GM12878 (cell line): ENCODE results near the gene SDCCAG8. TPM values are rescaled to one million over a fixed set of nuclear protein-coding genes. Genes with fewer than 3 reads are reported as not detected.

ENCODE experiments used
- ATAC-seq: fragments of 200-7000 bp; cut with Tn5 transposase; 3 replicates; pipeline ENCODE4 v1.9.1; 2020; ENCODE audit warnings: mild to moderate bottlenecking, moderate library complexity
- BruUV-seq: library from RNA; stranded (reverse); fragments of 400-500 nt; replicated peaks from 2 replicates; lab custom pipeline; 2021; lab: Mats Ljungman, UMichigan
- CTCF ChIA-PET: fragments of 300-600 bp; sonication (Branson Sonifier 250); formaldehyde crosslinking; extraction: SDS; loops from one replicate; lab custom pipeline; 2021; ENCODE audit warnings: inconsistent platforms; lab: Yijun Ruan, JAX
- POLR2A ChIA-PET: fragments of 350-600 bp; formaldehyde crosslinking; extraction: SDS; loops from one replicate; lab custom pipeline; 2021; ENCODE audit warnings: inconsistent platforms; lab: Charles Lee
- RAD21 ChIA-PET: fragments of 300-600 bp; sonication (Branson Sonifier 250); formaldehyde crosslinking; loops from one replicate; lab custom pipeline; 2023; ENCODE audit warnings: antibody characterized with exemption; ENCODE audit not compliant: unreplicated experiment; lab: Charles Lee
- SMC1A ChIA-PET: fragments of 300-600 bp; sonication (Branson Sonifier 250); formaldehyde crosslinking; loops from one replicate; lab custom pipeline; 2023; ENCODE audit not compliant: unreplicated experiment, uncharacterized antibody; lab: Charles Lee
- DNase-seq: peaks from one replicate; pipeline ENCODE4 v3.0.0-alpha.2; 2011; ENCODE audit warnings: low read depth, low spot score
- FAIRE-seq: peaks from 3 replicates; lab custom pipeline; 2011; peaks lifted over from hg19 to GRCh38; lab: Jason Lieb, UNC
- H2AFZ ChIP-seq: 2 replicates; pipeline ENCODE4 v1.6.0; 2011; ENCODE audit warnings: low read depth, low read length, control low read depth; ENCODE audit not compliant: control insufficient read depth
- H3K27ac ChIP-seq: 2 replicates; pipeline ENCODE4 v1.5.1; 2011; ENCODE audit warnings: control low read depth; ENCODE audit not compliant: control insufficient read depth, insufficient read depth
- H3K27me3 ChIP-seq, 2 experiments: replicated peaks in 1 of 2; 2 replicates each; pipeline versions ENCODE4 v1.6.0 to v1.6.1; 2011; ENCODE audit warnings: low read length in 1 of 2; ENCODE audit not compliant: control insufficient read depth in 2 of 2, insufficient read depth in 2 of 2
- H3K36me3 ChIP-seq, 2 experiments: 2 replicates each; pipeline ENCODE4 v1.5.1; 2011; ENCODE audit warnings: low read length in 1 of 2; ENCODE audit not compliant: control insufficient read depth in 2 of 2, insufficient read depth in 2 of 2
- H3K4me1 ChIP-seq: 2 replicates; pipeline ENCODE4 v1.6.1; 2011; ENCODE audit warnings: mild to moderate bottlenecking, low read length, moderate library complexity, mixed read lengths; ENCODE audit not compliant: control insufficient read depth, insufficient read depth
- H3K4me2 ChIP-seq: 2 replicates; pipeline ENCODE4 v1.6.0; 2011; ENCODE audit warnings: control low read depth; ENCODE audit not compliant: control insufficient read depth, insufficient read depth
- H3K4me3 ChIP-seq: fragments of 200-600 bp; sonication (generic); 2 replicates; pipeline ENCODE4 v1.5.1; 2016
- H3K79me2 ChIP-seq: 2 replicates; pipeline ENCODE4 v1.6.0; 2011; ENCODE audit warnings: low read length; ENCODE audit not compliant: control insufficient read depth, insufficient read depth
- H3K9ac ChIP-seq: 2 replicates; pipeline ENCODE4 v1.8.0; 2011; ENCODE audit warnings: low read length, control low read depth, mixed read lengths; ENCODE audit not compliant: control insufficient read depth, insufficient read depth
- H3K9me3 ChIP-seq: replicated peaks from 3 replicates; pipeline ENCODE4 v1.5.1; 2011; ENCODE audit warnings: mild to moderate bottlenecking, low read length; ENCODE audit not compliant: control insufficient read depth, insufficient read depth
- H4K20me1 ChIP-seq: 2 replicates; pipeline ENCODE4 v1.6.0; 2011; ENCODE audit not compliant: control insufficient read depth, insufficient read depth
- ASH2L ChIP-seq: fragments of 300-600, 200-600 bp; sonication (generic); IDR thresholded peaks from 2 replicates; pipeline ENCODE4 v1.6.1; 2017; ENCODE audit warnings: low read depth, mild to moderate bottlenecking, borderline replicate concordance
- BRCA1 ChIP-seq: IDR thresholded peaks from 2 replicates; pipeline ENCODE4 v1.6.1; 2011; ENCODE audit warnings: low read depth, low read length, improper control_type of control experiment
- CBFB ChIP-seq: IDR thresholded peaks from 2 replicates; pipeline ENCODE4 v1.6.1; 2016; ENCODE audit warnings: antibody characterized with exemption, low read depth
- CBX3 ChIP-seq: fragments of 200-600 bp; sonication (generic); IDR thresholded peaks from 2 replicates; pipeline ENCODE4 v1.6.1; 2016; ENCODE audit warnings: low read depth, borderline replicate concordance
- CBX5 ChIP-seq: sonication (generic); IDR thresholded peaks from 2 replicates; pipeline ENCODE4 v1.6.1; 2016; ENCODE audit warnings: low read depth, moderate library complexity, mild to moderate bottlenecking, inconsistent platforms
- CHD2 ChIP-seq: IDR thresholded peaks from 2 replicates; pipeline ENCODE4 v1.6.1; 2011; ENCODE audit warnings: low read depth, low read length, improper control_type of control experiment, borderline replicate concordance
- CTCF ChIP-seq, 3 experiments: IDR thresholded peaks in 2 of 3; conservative IDR thresholded peaks in 1 of 3; 2 replicates each; pipeline ENCODE4 v1.5.1; 2011; ENCODE audit warnings: low read depth in 3 of 3, low read length in 3 of 3, mild to moderate bottlenecking in 3 of 3, control low read depth in 2 of 3, moderate library complexity in 2 of 3, inconsistent platforms in 1 of 3, mixed read lengths in 1 of 3; ENCODE audit not compliant: control insufficient read depth in 2 of 3, insufficient read depth in 1 of 3; ENCODE audit errors: extremely low read depth in 1 of 3
- DPF2 ChIP-seq: fragments of 450-650 bp; IDR thresholded peaks from 2 replicates; pipeline ENCODE4 v1.6.1; 2017; ENCODE audit warnings: mild to moderate bottlenecking
- ESRRA ChIP-seq: IDR thresholded peaks from 2 replicates; pipeline ENCODE4 v1.6.1; 2012; ENCODE audit warnings: mild to moderate bottlenecking, low read length, improper control_type of control experiment
- IKZF2 ChIP-seq, 2 experiments: fragments of 450-650 bp; IDR thresholded peaks; 2 replicates each; pipeline ENCODE4 v1.6.1; 2017; ENCODE audit warnings: mild to moderate bottlenecking in 2 of 2, moderate library complexity in 2 of 2
- JUND ChIP-seq: IDR thresholded peaks from 2 replicates; pipeline ENCODE4 v1.6.1; 2012; ENCODE audit warnings: low read depth, mild to moderate bottlenecking, low read length, improper control_type of control experiment, moderate library complexity
- MEF2A ChIP-seq: IDR thresholded peaks from 2 replicates; pipeline ENCODE4 v1.6.1; 2011; ENCODE audit warnings: low read depth, mild to moderate bottlenecking, low read length, moderate library complexity; ENCODE audit not compliant: insufficient read depth
- POU2F2 ChIP-seq: IDR thresholded peaks from 3 replicates; pipeline ENCODE4 v1.6.1; 2011; ENCODE audit warnings: low read depth, mild to moderate bottlenecking, low read length, borderline replicate concordance
- SMAD5 ChIP-seq: IDR thresholded peaks from 2 replicates; pipeline ENCODE4 v1.6.1; 2016; ENCODE audit warnings: antibody characterized with exemption, low read depth
- ZNF207 ChIP-seq: fragments of 450-650 bp; IDR thresholded peaks from 2 replicates; pipeline ENCODE4 v1.6.1; 2014; ENCODE audit warnings: antibody characterized with exemption, mild to moderate bottlenecking, borderline replicate concordance
- ZNF217 ChIP-seq: fragments of 450-650 bp; IDR thresholded peaks from 2 replicates; pipeline ENCODE4 v1.6.1; 2017; ENCODE audit warnings: antibody characterized with exemption, mild to moderate bottlenecking
- ZNF384 ChIP-seq: IDR thresholded peaks from 2 replicates; pipeline ENCODE4 v1.6.1; 2012; ENCODE audit warnings: low read depth, mild to moderate bottlenecking, low read length, improper control_type of control experiment, borderline replicate concordance
- WGBS: methylation state at CpG from one replicate; pipeline ENCODE4 v1.1.6; 2016; ENCODE audit warnings: low lambda C conversion rate; ENCODE audit not compliant: insufficient replicate concordance, insufficient coverage; ENCODE audit errors: missing lambda C conversion rate; 5-methylcytosine and 5-hydroxymethylcytosine counted together
- in situ Hi-C: fragments of 300-500 bp; cut with MboI; formaldehyde crosslinking; loops from 9 replicates; pipeline ENCODE4 v1.14.3; 2018; ENCODE audit warnings: mixed read lengths
- intact Hi-C: fragments of 100-400 bp; cut with micrococcal nuclease; formaldehyde crosslinking; loops from one replicate; pipeline ENCODE4 v1.14.2; 2022; ENCODE audit not compliant: unreplicated experiment
- polyA plus RNA-seq, 11 experiments: library from polyadenylated mRNA; depleted of rRNA in 4 of 11; unstranded in 6 of 11; stranded (reverse) in 5 of 11; fragments of >200 nt; fragmentation: Nextera tagmentation in 4 of 11; fragmentation: Illumina TruSeq in 1 of 11; extraction: Ambion mirVana in 4 of 11; extraction: Trizol in 1 of 11; gene quantifications; 1 replicate in 1 of 11; 2 replicates in 10 of 11; pipeline versions ENCODE4 v1.2.1 to v1.2.3, GENCODE V29; 2011 to 2016; ENCODE audit warnings: inconsistent platforms in 2 of 11, missing spikeins in 2 of 11, low read depth in 1 of 11
- total RNA-seq, 4 experiments: library from RNA; depleted of rRNA in 3 of 4; stranded (reverse); fragments of >200 nt in 3 of 4; fragmentation: Illumina TruSeq in 1 of 4; extraction: Trizol in 1 of 4; gene quantifications; 2 replicates each; pipeline versions ENCODE4 v1.2.1 to v1.2.3, GENCODE V29; 2013 to 2021
- TF ChIP-seq, protein P1 (sequence below): IDR thresholded peaks from 2 replicates; pipeline ENCODE4 v1.6.1; 2012; ENCODE audit warnings: low read depth, low read length, improper control_type of control experiment
- TF ChIP-seq, protein P2 (sequence below): IDR thresholded peaks from 2 replicates; pipeline ENCODE4 v1.6.1; 2012; ENCODE audit warnings: low read depth, low read length, improper control_type of control experiment

Gene SDCCAG8
- total and polyA plus RNA-seq, 10 of the 15 experiments (the other 5 are each of a cell fraction or from before 2014, with no cell fraction given) = 15.0 to 25.6 (median 20.6) TPM

DNA sequence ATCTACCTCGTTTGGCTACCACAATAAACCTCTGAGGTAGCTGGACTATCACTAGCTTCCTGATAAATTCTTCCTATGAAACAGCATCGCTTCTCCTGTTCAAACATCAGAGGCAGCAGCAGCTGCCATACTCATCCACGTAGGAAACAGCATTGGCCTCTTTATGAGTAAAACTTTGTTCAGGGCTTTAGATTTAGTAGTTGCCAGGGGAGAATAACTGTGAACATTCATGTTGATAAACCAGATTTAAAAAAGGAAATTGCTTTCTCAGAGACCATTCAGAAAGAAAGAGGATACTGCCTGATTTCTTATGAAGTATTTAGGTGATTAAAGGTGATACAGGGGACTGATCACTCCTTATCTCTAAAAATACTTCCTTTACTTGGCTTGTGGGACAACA, 7.9 kb upstream of the SDCCAG8 start:
- ChIA-PET CTCF (no interaction called here), SMC1A (interaction anchor here (1.4 to 1.9 kb wide), 3 partner anchors 21 to 66 kb away, joined by 4 to 7 read pairs (median 6); no protein-coding TSS in a partner anchor), POLR2A (interaction anchor here (2.1 kb wide), 1 partner anchor 8 kb away, joined by 17 read pairs; the partner anchor contains the start of genes CEP170 and SDCCAG8), RAD21 (no interaction called here)
- 81% methylated on average over 3 of the region's 3 CpGs for WGBS
- Histone ChIP-seq H3K4me2 (peak overlapping the region; percentile 19; the same call in 1 of the 2 replicates), H3K27ac (peak overlapping the region; percentile 33; the same call in 1 of the 2 replicates), H3K9ac (no peak overlapping the region), H3K36me3 (no peaks in the 10 kb centered on the region; a peak in 1 of 4 replicates), H3K4me1 (peaks cover 8% of the 10 kb centered on the region; the same call in 1 of the 2 replicates), H3K27me3 (no peaks in the 10 kb centered on the region), H3K79me2 (peaks cover 82% of the 10 kb centered on the region), H3K4me3 (no peak overlapping the region; the same call in 1 of the 2 replicates), H4K20me1 (no peaks in the 10 kb centered on the region; the same call in 1 of the 2 replicates)
- DNase-seq (no peak), ATAC-seq (peak; percentile 12), FAIRE-seq (no peak)
- BruUV-seq = no TSS peak
- in situ Hi-C loops = no loop called here
- intact Hi-C loops = no loop called here
- TF ChIP-seq CBFB (no peak), CHD2 (no peak), ESRRA (no peak), CBX5 (no peak), DPF2 (no peak), MEF2A (no peak), POU2F2 (no peak), JUND (no peak), SMAD5 (no peak), CTCF (IDR thresholded peaks at IDR 0.05 in 2 of 3, conservative IDR thresholded peaks at IDR 0.05 in 1 of 3; ENCODE audit: control insufficient read depth in 2 of 3, extremely low read depth in 1 of 3, insufficient read depth in 1 of 3, low read depth in 3 of 3, low read length in 3 of 3) (no peak), ZNF384 (no peak), ZNF207 (no peak), ZNF217 (no peak), BRCA1 (no peak), ASH2L (no peak), IKZF2 (IDR thresholded peaks at IDR 0.05) (no peak), CBX3 (no peak)
- TF ChIP-seq, protein P1, sequence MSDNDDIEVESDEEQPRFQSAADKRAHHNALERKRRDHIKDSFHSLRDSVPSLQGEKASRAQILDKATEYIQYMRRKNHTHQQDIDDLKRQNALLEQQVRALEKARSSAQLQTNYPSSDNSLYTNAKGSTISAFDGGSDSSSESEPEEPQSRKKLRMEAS = no peak
- TF ChIP-seq, protein P2, sequence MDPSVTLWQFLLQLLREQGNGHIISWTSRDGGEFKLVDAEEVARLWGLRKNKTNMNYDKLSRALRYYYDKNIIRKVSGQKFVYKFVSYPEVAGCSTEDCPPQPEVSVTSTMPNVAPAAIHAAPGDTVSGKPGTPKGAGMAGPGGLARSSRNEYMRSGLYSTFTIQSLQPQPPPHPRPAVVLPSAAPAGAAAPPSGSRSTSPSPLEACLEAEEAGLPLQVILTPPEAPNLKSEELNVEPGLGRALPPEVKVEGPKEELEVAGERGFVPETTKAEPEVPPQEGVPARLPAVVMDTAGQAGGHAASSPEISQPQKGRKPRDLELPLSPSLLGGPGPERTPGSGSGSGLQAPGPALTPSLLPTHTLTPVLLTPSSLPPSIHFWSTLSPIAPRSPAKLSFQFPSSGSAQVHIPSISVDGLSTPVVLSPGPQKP = no peak
- TF ChIP-seq, all 136 proteins: peak for 0
- no peaks in the 10 kb centered on the region; the same call in 2 of the 3 replicates for H3K9me3 ChIP-seq
- H2AFZ ChIP-seq = no peak overlapping the region
